Natural killer cell treated with Interleukin-12 subunit alpha and Interleukin-12 subunit beta and Interleukin-15 and Interleukin-18, amount 100 ng/mL, for 72 hours (primary cell): ENCODE measurements around the gene RNF141. TPM values are rescaled to one million over a fixed set of nuclear protein-coding genes. Genes with fewer than 3 reads are reported as not detected.

Experiments
- ATAC-seq, 2 donors: fragments of 150-1000 bp; cut with Tn5 transposase in 1 of 2; sonication (Bioruptor Pico), chemical (Tn5 transposase) in 1 of 2; 2 replicates each; pipeline ENCODE4 v1.10.0; 2021
- DNase-seq: peaks from one replicate; pipeline ENCODE4 v3.0.0; 2022; ENCODE audit warnings: low spot score
- H3K27ac Mint-ChIP-seq, 2 donors: 1 replicate in 1 of 2; 2 replicates in 1 of 2; pipeline ENCODE4 v1.8.0; 2022; ENCODE audit warnings: mixed read lengths in 2 of 2, mild to moderate bottlenecking in 1 of 2, moderate library complexity in 1 of 2
- H3K27me3 Mint-ChIP-seq, 2 donors: 1 replicate in 1 of 2; 2 replicates in 1 of 2; pipeline ENCODE4 v1.8.0; 2022; ENCODE audit warnings: mixed read lengths in 2 of 2
- H3K36me3 Mint-ChIP-seq: one replicate; pipeline ENCODE4 v1.8.0; 2022; ENCODE audit warnings: mixed read lengths
- H3K4me1 Mint-ChIP-seq, 2 donors: 1 replicate in 1 of 2; 2 replicates in 1 of 2; pipeline ENCODE4 v1.8.0; 2022; ENCODE audit warnings: low read depth in 2 of 2, mixed read lengths in 2 of 2, mild to moderate bottlenecking in 1 of 2
- H3K4me3 Mint-ChIP-seq: one replicate; pipeline ENCODE4 v1.8.0; 2022; ENCODE audit warnings: mixed read lengths
- H3K9me3 Mint-ChIP-seq: 2 replicates; pipeline ENCODE4 v1.8.0; 2022; ENCODE audit warnings: mixed read lengths
- total RNA-seq, 2 donors: library from RNA; stranded (reverse); gene quantifications; one replicate each; pipeline ENCODE4 v1.2.3, GENCODE V29; 2022

The RNF141 gene
- total RNA-seq, result 10 to 100 TPM in 1 of 2 donors, 1 to 10 TPM in 1; 9.5 to 12.7 TPM

GRCh38 chr11:10540915-10541560, at the start of gene RNF141:
RNF141 (minus strand) TSS chr11:10541187; CDS start chr11:10534158, 7,029 bp downstream.
- DNase-seq (peak; percentile 95), ATAC-seq (peak; percentile 99 to 100)
- H3K4me3 Mint-ChIP-seq, result peak within 1 kb of the TSS; percentile 91
- no peaks in the 10 kb centered on the region for H3K9me3 Mint-ChIP-seq
- H3K4me1 Mint-ChIP-seq, result peaks cover 14% of the 10 kb centered on the region in 2 donors
- peak within 1 kb of the TSS; percentile 56 to 85 for H3K27ac Mint-ChIP-seq
- no peaks in the 10 kb centered on the region for H3K36me3 Mint-ChIP-seq
- peaks cover 0 to 3% of the 10 kb centered on the region in 2 donors for H3K27me3 Mint-ChIP-seq

GRCh38 chr11:10590218-10590915, 49.4 kb upstream of the RNF141 start:
- ATAC-seq (no peak), DNase-seq (no peak)
- no peaks in the 10 kb centered on the region for H3K9me3 Mint-ChIP-seq
- H3K4me1 Mint-ChIP-seq, result peaks cover 5 to 7% of the 10 kb centered on the region in 2 donors
- H3K27me3 Mint-ChIP-seq, result peaks cover 7 to 14% of the 10 kb centered on the region in 2 donors
- no peak overlapping the region for H3K27ac Mint-ChIP-seq
- no peak overlapping the region for H3K4me3 Mint-ChIP-seq
- H3K36me3 Mint-ChIP-seq, result no peaks in the 10 kb centered on the region

GRCh38 chr11:10588904-10589303, 47.9 kb upstream of the RNF141 start:
- Mint-ChIP-seq H3K4me3 (peak overlapping the region; percentile 38), H3K27me3 (peaks cover 7 to 15% of the 10 kb centered on the region in 2 donors), H3K9me3 (no peaks in the 10 kb centered on the region), H3K4me1 (peaks cover 5 to 7% of the 10 kb centered on the region in 2 donors), H3K36me3 (no peaks in the 10 kb centered on the region), H3K27ac (peak overlapping the region; percentile 21 to 49)
- ATAC-seq, result peak; percentile 47 to 70
- no peak for DNase-seq

GRCh38 chr11:10587995-10588394, 47.0 kb upstream of the RNF141 start:
- Mint-ChIP-seq H3K27me3 (peaks cover 15 to 24% of the 10 kb centered on the region in 2 donors), H3K36me3 (no peaks in the 10 kb centered on the region), H3K4me3 (no peak overlapping the region), H3K4me1 (peaks cover 5 to 7% of the 10 kb centered on the region in 2 donors), H3K27ac (peak overlapping the region in 1 of 2 donors; percentile 49), H3K9me3 (no peaks in the 10 kb centered on the region)
- DNase-seq, result no peak
- no peak for ATAC-seq

GRCh38 chr11:10587388-10587787, 46.4 kb upstream of the RNF141 start:
- H3K27ac Mint-ChIP-seq, result no peak overlapping the region

GRCh38 chr11:10584071-10584501, 43.1 kb upstream of the RNF141 start:
- H3K4me3 Mint-ChIP-seq, result no peak overlapping the region
- no peaks in the 10 kb centered on the region for H3K9me3 Mint-ChIP-seq
- no peak overlapping the region for H3K27ac Mint-ChIP-seq
- DNase-seq, result no peak
- H3K36me3 Mint-ChIP-seq, result no peaks in the 10 kb centered on the region
- peaks cover 17 to 22% of the 10 kb centered on the region in 2 donors for H3K27me3 Mint-ChIP-seq
- H3K4me1 Mint-ChIP-seq, result peaks cover 5 to 6% of the 10 kb centered on the region in 2 donors
- ATAC-seq, result no peak

More at GRCh38 chr11:10587388-10587787, 46.4 kb upstream of the RNF141 start:
- Mint-ChIP-seq H3K4me1 (peaks cover 5 to 7% of the 10 kb centered on the region in 2 donors), H3K9me3 (no peaks in the 10 kb centered on the region), H3K27me3 (peaks cover 17 to 29% of the 10 kb centered on the region in 2 donors), H3K36me3 (no peaks in the 10 kb centered on the region), H3K4me3 (no peak overlapping the region)
- no peak for DNase-seq
- ATAC-seq, result no peak

GRCh38 chr11:10581481-10582019, 40.6 kb upstream of the RNF141 start:
- H3K9me3 Mint-ChIP-seq, result no peaks in the 10 kb centered on the region
- DNase-seq (no peak), ATAC-seq (peak in 1 of 2 donors; percentile 35)
- H3K27me3 Mint-ChIP-seq, result peaks cover 13 to 23% of the 10 kb centered on the region in 2 donors
- H3K36me3 Mint-ChIP-seq, result no peaks in the 10 kb centered on the region
- H3K27ac Mint-ChIP-seq, result no peak overlapping the region
- no peaks in the 10 kb centered on the region for H3K4me1 Mint-ChIP-seq
- no peak overlapping the region for H3K4me3 Mint-ChIP-seq

GRCh38 chr11:10580623-10581022, 39.6 kb upstream of the RNF141 start:
- Mint-ChIP-seq H3K36me3 (no peaks in the 10 kb centered on the region), H3K4me3 (no peak overlapping the region), H3K27ac (no peak overlapping the region), H3K27me3 (peaks cover 13 to 23% of the 10 kb centered on the region in 2 donors), H3K4me1 (no peaks in the 10 kb centered on the region), H3K9me3 (no peaks in the 10 kb centered on the region)
- DNase-seq (no peak), ATAC-seq (no peak)

GRCh38 chr11:10579700-10580099, 38.7 kb upstream of the RNF141 start:
- no peaks in the 10 kb centered on the region for H3K9me3 Mint-ChIP-seq
- peaks cover 13 to 25% of the 10 kb centered on the region in 2 donors for H3K27me3 Mint-ChIP-seq
- DNase-seq (no peak), ATAC-seq (no peak)
- no peaks in the 10 kb centered on the region for H3K36me3 Mint-ChIP-seq
- H3K27ac Mint-ChIP-seq, result no peak overlapping the region
- no peaks in the 10 kb centered on the region for H3K4me1 Mint-ChIP-seq
- no peak overlapping the region for H3K4me3 Mint-ChIP-seq

- no peaks in the 10 kb centered on the region for H3K36me3 Mint-ChIP-seq
- no peak for DNase-seq
- no peak overlapping the region for H3K4me3 Mint-ChIP-seq
- no peak for ATAC-seq
- no peak overlapping the region for H3K27ac Mint-ChIP-seq
- H3K9me3 Mint-ChIP-seq, result no peaks in the 10 kb centered on the region
- H3K27me3 Mint-ChIP-seq, result peaks cover 16 to 32% of the 10 kb centered on the region in 2 donors
- no peaks in the 10 kb centered on the region for H3K4me1 Mint-ChIP-seq
Observed at GRCh38 chr11:10576035-10576398, 35.0 kb upstream of the RNF141 start.

GRCh38 chr11:10575346-10576034, 34.5 kb upstream of the RNF141 start:
- Mint-ChIP-seq H3K36me3 (no peaks in the 10 kb centered on the region), H3K27ac (no peak overlapping the region), H3K27me3 (peaks cover 16 to 33% of the 10 kb centered on the region in 2 donors), H3K9me3 (no peaks in the 10 kb centered on the region), H3K4me1 (no peaks in the 10 kb centered on the region), H3K4me3 (no peak overlapping the region)
- ATAC-seq, result no peak
- DNase-seq, result no peak

- Mint-ChIP-seq H3K36me3 (no peaks in the 10 kb centered on the region), H3K27me3 (peaks cover 16 to 33% of the 10 kb centered on the region in 2 donors), H3K4me1 (no peaks in the 10 kb centered on the region), H3K4me3 (no peak overlapping the region), H3K9me3 (no peaks in the 10 kb centered on the region), H3K27ac (no peak overlapping the region)
- no peak for ATAC-seq
- no peak for DNase-seq
Observed at GRCh38 chr11:10573556-10573955, 32.6 kb upstream of the RNF141 start.

- DNase-seq, result no peak
- H3K27ac Mint-ChIP-seq, result no peak overlapping the region
- no peaks in the 10 kb centered on the region for H3K36me3 Mint-ChIP-seq
- H3K9me3 Mint-ChIP-seq, result no peaks in the 10 kb centered on the region
- ATAC-seq, result no peak
- H3K4me3 Mint-ChIP-seq, result no peak overlapping the region
- H3K27me3 Mint-ChIP-seq, result peaks cover 16 to 33% of the 10 kb centered on the region in 2 donors
- no peaks in the 10 kb centered on the region for H3K4me1 Mint-ChIP-seq
Observed at GRCh38 chr11:10573028-10573427, 32.0 kb upstream of the RNF141 start.
